GM18951 (cell line): ENCODE results near the gene TTLL5.

Source experiments
- POLR2A ChIP-seq: IDR thresholded peaks from 4 replicates; pipeline ENCODE4 v1.6.1; 2011; ENCODE audit warnings: mild to moderate bottlenecking; ENCODE audit not compliant: insufficient read length, insufficient read depth; ENCODE audit errors: extremely low read depth
- in situ Hi-C: fragments of 300-500 bp; cut with MboI; formaldehyde crosslinking; loops from one replicate; pipeline ENCODE4 v1.12.0; 2022; ENCODE audit warnings: low sequenced_read_pairs, mixed read lengths, inconsistent platforms; ENCODE audit not compliant: unreplicated experiment

The TTLL5 gene

DNA sequence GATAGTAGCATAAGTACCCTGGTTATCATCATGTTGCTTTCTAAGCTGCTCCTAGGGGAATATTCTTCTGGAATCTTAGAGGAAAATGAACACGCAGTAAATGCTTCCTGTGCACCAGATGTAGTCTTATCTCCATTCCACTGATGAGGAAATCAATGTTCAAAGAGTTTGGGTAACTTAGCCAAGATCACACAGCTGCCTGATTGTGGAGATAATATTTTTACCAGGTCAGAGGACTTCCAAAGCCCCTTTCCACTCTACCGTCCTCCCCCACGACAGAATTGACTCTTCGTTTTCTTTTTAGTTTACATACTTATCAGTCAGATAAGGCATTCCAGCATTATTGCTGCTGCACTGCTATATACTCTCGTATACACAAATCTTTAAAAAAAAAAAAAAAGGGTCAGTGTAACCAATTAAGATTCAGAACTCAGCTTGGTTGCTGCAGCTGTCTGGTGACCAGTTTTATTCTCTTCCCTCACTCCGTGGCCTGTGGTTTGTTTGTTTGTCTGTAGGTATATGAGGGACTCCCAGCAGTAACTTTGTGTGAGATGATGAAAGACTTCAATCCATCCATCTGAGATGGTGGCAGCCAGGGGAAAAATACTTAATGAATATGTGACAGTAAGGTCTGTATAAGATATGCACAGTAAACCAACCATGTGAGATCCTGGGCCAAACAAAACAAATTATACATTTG is 210.3 kb downstream of the TTLL5 start:
- in situ Hi-C loops: no loop called here

DNA sequence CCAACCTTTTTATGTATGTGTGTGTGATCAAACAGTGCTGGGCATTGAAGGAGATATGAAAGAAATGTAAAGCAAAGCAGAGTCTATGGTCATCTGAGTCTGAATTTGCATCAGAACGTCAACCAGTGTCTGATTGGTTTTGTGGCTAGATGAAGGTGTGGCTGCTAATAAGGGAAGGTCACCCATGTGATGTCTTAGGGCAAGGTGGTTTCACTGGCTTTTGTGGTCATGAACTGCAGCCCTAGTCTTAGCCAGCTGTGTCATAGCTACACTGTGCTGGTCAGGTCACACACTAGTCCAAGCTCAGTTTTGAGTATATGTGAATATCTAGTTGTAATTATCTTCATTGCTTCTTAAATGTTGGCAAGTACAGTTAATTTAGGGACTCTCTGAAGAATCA is 214.9 kb downstream of the TTLL5 start:
- no peak for TF ChIP-seq POLR2A

More for the DNA sequence above, 210.3 kb downstream of the TTLL5 start:
- no peak for TF ChIP-seq POLR2A

DNA sequence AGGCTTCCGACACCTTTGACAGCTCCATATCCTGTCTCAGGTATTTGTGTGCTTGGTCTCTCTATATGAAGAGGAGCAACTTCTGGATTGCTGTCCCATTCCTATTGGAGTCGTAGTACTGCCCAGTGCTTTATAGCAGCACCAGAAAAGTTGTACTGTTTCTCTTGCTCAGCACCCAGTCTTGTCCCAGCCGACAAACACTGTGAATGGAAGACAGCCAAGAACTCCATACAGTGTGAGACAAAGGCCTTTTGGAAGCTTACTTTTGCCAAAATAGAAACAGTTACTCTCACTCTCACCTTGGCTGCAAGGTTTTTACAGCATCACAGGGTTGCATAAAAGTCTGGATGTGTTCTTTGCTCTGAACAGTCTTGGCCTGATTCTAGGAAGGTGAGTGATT is 215.5 kb downstream of the TTLL5 start:
- no peak for TF ChIP-seq POLR2A
- in situ Hi-C loops: no loop called here

More for the DNA sequence above, 214.9 kb downstream of the TTLL5 start:
- in situ Hi-C loops: no loop called here

DNA sequence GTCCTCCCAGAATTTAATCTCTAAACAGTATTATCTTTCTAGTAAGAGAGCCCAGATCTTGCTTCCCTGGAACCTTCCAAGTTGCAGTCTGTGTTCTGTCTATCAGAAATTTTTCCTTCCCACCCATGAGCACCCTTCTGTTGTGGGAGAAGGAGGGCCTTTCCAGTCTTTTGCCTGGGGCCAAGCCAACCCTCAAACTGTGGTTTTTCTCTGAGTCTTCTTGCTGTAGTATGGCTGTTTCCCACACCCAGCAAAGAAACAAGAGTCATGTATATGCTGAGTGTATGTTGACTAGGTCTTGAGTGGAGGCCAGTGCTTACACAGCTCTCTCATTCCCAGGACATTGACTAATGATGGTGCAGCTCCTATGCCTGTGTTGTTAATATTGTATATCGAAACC is 216.2 kb downstream of the TTLL5 start:
- TF ChIP-seq POLR2A: no peak
- in situ Hi-C loops: no loop called here

DNA sequence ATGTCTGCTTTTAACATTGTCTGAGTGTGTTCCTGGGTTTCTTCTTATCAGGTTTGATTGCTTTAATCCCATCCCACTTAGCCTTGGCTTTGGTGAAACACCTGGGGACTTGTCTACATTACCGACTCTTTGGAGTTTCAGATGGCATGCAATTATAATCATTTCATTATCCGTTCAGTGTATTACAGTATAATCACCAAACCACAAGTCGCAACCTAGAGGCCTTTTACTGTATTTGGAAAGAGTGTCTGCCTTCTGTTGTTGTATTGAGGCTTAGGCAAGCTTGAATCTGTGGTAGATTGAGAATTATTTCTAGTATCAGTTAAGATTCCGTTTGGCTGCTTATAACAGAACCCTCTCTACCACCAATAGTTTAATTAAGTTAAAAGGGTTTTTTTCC is 216.8 kb downstream of the TTLL5 start:
- in situ Hi-C loops: no loop called here
- TF ChIP-seq POLR2A: no peak

DNA sequence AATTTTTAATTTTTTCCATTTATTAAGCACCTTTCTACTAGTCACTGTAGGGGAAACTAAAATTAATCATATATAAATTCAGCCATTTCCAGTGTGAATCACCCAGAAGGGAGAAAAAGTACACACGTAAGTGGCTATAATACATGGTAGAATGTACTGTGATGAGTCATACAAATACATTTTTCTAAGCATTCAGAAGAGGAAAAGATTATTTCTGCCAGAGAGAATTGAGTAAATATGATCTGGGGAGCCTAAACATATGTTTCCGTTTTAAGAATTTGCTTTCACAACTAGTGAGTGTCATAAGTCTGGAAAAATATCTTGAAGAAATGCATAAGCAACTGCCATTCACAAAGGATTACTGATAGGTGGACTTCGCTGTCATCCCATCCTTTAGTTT is 218.0 kb downstream of the TTLL5 start:
- in situ Hi-C loops: no loop called here
- TF ChIP-seq POLR2A: no peak

DNA sequence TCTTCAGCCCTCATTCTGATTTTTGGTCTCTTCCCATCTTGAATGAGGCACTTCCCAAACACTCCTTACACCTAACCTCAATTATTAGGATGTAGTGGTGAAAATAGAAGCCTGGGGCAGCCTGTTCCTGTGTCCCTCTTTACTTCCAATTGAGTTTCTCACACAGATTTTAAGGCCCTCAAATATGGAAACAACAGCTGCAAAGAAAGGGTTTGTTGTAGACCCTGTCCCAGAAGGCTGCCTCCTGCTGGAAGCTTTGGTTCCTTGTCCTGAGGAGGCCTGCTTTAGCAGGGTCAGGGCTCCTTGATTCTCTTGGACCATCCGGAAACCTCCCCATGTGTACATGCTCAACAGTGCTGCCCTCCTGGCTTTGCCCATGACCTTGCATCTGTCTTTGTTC is 219.5 kb downstream of the TTLL5 start:
- no peak for TF ChIP-seq POLR2A
- in situ Hi-C loops: no loop called here

DNA sequence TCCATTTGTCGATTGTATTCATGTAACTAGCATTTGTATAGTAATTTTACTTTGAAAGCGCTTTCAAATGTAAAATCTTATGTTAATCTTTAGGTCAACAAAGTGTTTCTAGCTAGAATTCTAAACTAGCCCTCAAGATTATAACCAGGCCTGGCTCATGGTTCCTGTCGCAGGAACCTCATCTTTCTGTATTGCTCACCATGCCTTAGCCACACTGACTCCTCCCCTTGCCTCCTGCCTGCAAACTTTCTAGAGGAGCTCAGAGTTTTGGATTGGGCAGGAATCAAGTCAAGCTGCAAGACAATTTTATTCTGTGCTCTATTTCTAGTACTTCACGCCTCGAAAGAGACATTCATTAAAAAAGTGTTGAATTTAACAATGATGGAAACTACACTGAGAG is 220.9 kb downstream of the TTLL5 start:
- in situ Hi-C loops: no loop called here

DNA sequence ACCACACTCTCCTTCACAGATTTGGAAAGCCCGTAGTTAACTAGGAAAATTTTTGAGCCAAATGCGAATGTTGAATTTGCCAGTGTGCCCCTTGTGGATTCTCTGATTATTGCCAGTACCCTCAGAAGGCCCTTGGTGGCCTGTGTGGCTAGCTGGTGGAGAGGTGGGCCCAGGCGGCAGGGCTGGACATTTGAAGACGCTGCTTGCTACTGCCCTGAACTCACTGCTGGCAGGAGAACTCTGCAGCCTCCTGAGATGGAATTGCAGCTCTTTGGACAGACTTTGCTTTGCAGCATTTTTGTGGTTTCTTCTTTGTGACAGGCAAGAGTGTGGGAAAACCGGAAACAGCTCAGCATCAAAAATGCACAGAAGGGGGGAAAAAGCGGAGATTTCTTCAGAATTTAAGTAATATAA is 223.2 kb downstream of the TTLL5 start:
- in situ Hi-C loops: no loop called here
- no peak for TF ChIP-seq POLR2A

More for the DNA sequence above, 220.9 kb downstream of the TTLL5 start:
- no peak for TF ChIP-seq POLR2A

DNA sequence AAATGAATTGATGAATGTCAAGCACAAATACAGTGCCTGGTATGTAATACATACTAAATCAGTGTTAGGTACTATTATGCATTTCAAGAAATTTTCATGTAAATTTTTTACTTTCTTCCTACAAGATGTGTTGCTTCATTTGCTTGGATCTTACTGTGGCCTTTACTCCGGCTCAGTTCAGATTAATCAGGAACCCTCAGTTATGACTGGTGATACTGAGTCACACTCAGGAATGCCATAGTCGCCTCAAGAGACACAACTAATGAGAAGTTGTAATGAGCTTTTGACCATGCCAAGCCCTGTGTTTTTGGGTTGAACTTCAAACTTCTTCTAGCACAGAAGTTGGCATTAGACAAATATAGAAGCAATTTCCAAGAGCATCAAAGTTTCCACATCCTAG is 224.8 kb downstream of the TTLL5 start:
- TF ChIP-seq POLR2A: no peak
- in situ Hi-C loops: no loop called here

DNA sequence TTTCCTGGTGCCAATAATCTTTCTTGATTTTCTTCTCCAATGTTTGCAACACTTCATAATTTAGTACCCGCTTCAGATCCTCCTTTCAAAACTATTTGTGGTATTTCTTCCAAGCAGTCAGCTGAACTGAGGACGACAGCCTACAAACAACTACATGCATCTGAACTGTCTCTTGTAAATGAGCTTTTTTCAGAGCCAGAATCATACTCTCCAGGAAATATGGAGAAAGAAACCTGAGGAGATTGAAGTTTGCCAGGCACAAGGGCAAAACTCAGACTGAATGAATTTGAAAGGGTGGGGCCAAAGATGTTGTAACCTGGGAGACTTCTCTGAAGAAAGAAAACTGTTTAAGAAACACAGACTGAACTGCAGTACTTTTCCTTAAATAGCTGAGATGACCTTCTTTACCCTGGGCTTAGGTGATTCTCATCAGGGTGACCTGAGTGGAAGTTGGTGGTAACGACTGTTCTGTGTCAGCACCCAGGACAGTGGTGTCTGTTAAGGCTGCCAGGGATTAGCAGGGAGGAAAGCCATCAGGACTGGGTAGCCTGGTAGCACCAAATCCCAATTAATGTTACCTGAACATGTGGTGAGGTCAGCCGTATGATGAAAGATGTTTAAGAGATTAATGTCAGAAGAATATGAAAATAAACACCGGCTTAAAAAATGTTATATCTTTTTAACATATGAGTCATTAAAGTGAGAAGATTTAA is 225.7 kb downstream of the TTLL5 start:
- in situ Hi-C loops: no loop called here
- no peak for TF ChIP-seq POLR2A

DNA sequence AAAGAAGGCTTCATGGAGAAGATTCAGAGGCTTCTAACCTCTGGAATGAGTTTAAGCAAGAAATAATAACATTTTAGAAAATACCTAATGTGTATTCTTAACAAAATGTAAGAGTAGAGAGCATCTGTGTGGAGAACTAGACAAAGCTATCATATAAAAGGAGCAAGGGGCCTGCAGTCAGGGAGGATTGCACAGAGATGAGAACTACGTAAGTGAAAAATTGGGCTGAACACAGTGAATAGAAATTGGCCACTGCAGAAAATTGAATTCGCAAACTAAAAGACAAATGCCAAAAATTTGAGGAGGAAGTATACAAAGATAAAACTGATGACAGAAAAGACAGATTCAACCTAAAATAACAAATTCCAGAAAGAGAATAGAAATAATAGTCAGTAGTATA is 227.9 kb downstream of the TTLL5 start:
- no peak for TF ChIP-seq POLR2A
- in situ Hi-C loops: no loop called here

DNA sequence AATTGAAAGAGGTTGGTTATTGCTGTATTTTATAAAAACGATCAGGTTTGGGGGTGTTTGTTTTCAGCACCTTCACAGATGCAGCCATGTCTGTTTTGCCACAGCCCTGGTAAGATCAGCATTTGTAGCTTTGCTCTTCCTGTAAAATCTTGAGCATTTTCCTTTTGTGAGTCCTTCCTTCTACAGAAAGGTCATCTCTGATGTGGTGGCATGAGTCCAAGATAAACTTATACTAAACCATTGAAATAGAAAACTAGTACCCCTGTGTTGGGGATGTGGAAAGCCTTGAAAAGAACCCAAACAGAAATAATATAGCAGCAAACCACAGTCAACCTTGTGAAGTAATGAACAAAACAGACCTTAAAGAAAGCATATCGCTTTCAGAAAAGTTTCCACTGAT is 235.3 kb downstream of the TTLL5 start:
- in situ Hi-C loops: no loop called here
- no peak for TF ChIP-seq POLR2A

DNA sequence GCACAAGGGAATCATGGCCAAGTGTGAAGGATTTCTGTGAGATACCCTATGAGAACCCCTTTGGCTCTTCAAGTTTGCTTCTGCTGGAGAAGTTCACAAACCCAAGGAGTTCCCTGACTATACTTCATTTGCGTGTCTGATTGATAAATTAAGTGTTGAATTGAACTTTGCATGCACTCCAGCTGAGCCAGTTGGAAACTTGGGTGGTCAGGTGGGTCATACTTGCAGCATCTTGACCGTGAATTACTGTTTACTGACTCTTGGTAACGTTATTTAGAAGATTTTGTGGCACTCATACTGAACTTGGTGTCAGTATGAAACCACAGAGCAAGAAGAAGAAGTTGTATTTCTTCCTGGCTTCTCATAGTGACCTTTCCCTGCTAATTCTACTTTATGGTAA is 243.3 kb downstream of the TTLL5 start:
- no peak for TF ChIP-seq POLR2A
- in situ Hi-C loops: no loop called here
